ENCODE data around the gene DHRS1.
A peak's percentile ranks its signal among the peaks of the same experiment; 100 is the strongest.

DHRS1 gene

GRCh38 chr14:24314377-24315193 is 15.0 kb upstream of the DHRS1 start:
- Histone ChIP-seq H3K4me3 (ENCODE audit: control insufficient read depth in 1 of 7, extremely low read depth in 1 of 7, insufficient read depth in 4 of 7, low read depth in 2 of 7, low read length in 6 of 7) (peak overlapping the region in 2 of 7 experiments; percentile 6 to 46), H3K4me1 (ENCODE audit: control extremely low read depth in 1 of 4, control insufficient read depth in 4 of 4, insufficient read depth in 4 of 4, low read length in 3 of 4) (peaks cover 18 to 73% (median 66%) of the 10 kb centered on the region in 4 experiments), H3K36me3 (ENCODE audit: control insufficient read depth in 4 of 4, insufficient read depth in 4 of 4, low read length in 3 of 4) (peaks cover 0 to 4% (median 0%) of the 10 kb centered on the region in 4 experiments), H3K9me3 (ENCODE audit: control extremely low read depth in 1 of 5, control insufficient read depth in 4 of 5, insufficient read depth in 2 of 5, low read depth in 1 of 5, low read length in 4 of 5) (no peaks in the 10 kb centered on the region), H3K27ac (ENCODE audit: insufficient read depth in 1 of 2, low read depth in 1 of 2, low read length in 2 of 2, poor library complexity in 1 of 2, severe bottlenecking in 2 of 2) (no peak overlapping the region), H3K27me3 (replicated peaks in 2 of 5; ENCODE audit: control insufficient read depth in 4 of 5, insufficient read depth in 5 of 5, low read length in 4 of 5) (no peaks in the 10 kb centered on the region)
- CTCF ChIA-PET: interaction anchor here (1.0 to 19.1 kb wide), 5 partner anchors 13 to 121 kb away, joined by 3 to 391 read pairs (median 3); partner anchors contain the start of genes ADCY4, DHRS1, NFATC4 and NOP9
- WGBS (ENCODE audit: insufficient coverage): 100% methylated on average over 2 of the region's 5 CpGs
- no peak for DNase-seq
- POLR2A ChIA-PET: no interaction called here

GRCh38 chr14:24313913-24314312 is 14.3 kb upstream of the DHRS1 start:
- Histone ChIP-seq H3K4me1 (ENCODE audit: control extremely low read depth in 1 of 4, control insufficient read depth in 4 of 4, insufficient read depth in 4 of 4, low read length in 3 of 4) (peaks cover 18 to 79% (median 70%) of the 10 kb centered on the region in 4 experiments), H3K27me3 (replicated peaks in 2 of 5; ENCODE audit: control insufficient read depth in 4 of 5, insufficient read depth in 5 of 5, low read length in 4 of 5) (no peaks in the 10 kb centered on the region), H3K9me3 (ENCODE audit: control extremely low read depth in 1 of 5, control insufficient read depth in 4 of 5, insufficient read depth in 2 of 5, low read depth in 1 of 5, low read length in 4 of 5) (no peaks in the 10 kb centered on the region), H3K27ac (ENCODE audit: insufficient read depth in 1 of 2, low read depth in 1 of 2, low read length in 2 of 2, poor library complexity in 1 of 2, severe bottlenecking in 2 of 2) (peak overlapping the region in 1 of 2 experiments; percentile 11), H3K36me3 (ENCODE audit: control insufficient read depth in 4 of 4, insufficient read depth in 4 of 4, low read length in 3 of 4) (peaks cover 0 to 6% (median 0%) of the 10 kb centered on the region in 4 experiments), H3K4me3 (ENCODE audit: control insufficient read depth in 1 of 7, extremely low read depth in 1 of 7, insufficient read depth in 4 of 7, low read depth in 2 of 7, low read length in 6 of 7) (peak overlapping the region in 1 of 7 experiments; percentile 46)
- DNase-seq: peak; percentile 67 to 94 (median 92)
- CTCF ChIA-PET: interaction anchor here (1.0 to 19.1 kb wide), 6 partner anchors 14 to 122 kb away, joined by 3 to 391 read pairs (median 3); partner anchors contain the start of genes ADCY4, CHMP4A, DHRS1 and NFATC4
- WGBS (ENCODE audit: insufficient coverage): 0% methylated on average over 1 of the region's 2 CpGs
- POLR2A ChIA-PET: no interaction called here

- H3K27ac ChIP-seq (ENCODE audit: insufficient read depth in 1 of 2, low read depth in 1 of 2, low read length in 2 of 2, poor library complexity in 1 of 2, severe bottlenecking in 2 of 2): peak overlapping the region in 1 of 2 experiments; percentile 36
- 25% methylated on average over 8 of the region's 9 CpGs for WGBS (ENCODE audit: insufficient coverage)
- peaks cover 19 to 89% (median 73%) of the 10 kb centered on the region in 4 experiments for H3K4me1 ChIP-seq (ENCODE audit: control extremely low read depth in 1 of 4, control insufficient read depth in 4 of 4, insufficient read depth in 4 of 4, low read length in 3 of 4)
- H3K9me3 ChIP-seq (ENCODE audit: control extremely low read depth in 1 of 5, control insufficient read depth in 4 of 5, insufficient read depth in 2 of 5, low read depth in 1 of 5, low read length in 4 of 5): no peaks in the 10 kb centered on the region
- H3K4me3 ChIP-seq (ENCODE audit: control insufficient read depth in 1 of 7, extremely low read depth in 1 of 7, insufficient read depth in 4 of 7, low read depth in 2 of 7, low read length in 6 of 7): peak overlapping the region in 4 of 7 experiments; percentile 13 to 58 (median 34)
- ChIA-PET POLR2A (interaction anchor here (0.9 to 1.4 kb wide), 4 partner anchors 12 to 42 kb away, joined by 3 to 5 read pairs (median 4); partner anchors contain the start of gene RABGGTA), CTCF (interaction anchor here (0.8 to 19.1 kb wide), 8 partner anchors 13 to 151 kb away, joined by 3 to 391 read pairs (median 3); partner anchors contain the start of genes ADCY4, CHMP4A, DHRS1 and NOP9)
- H3K36me3 ChIP-seq (ENCODE audit: control insufficient read depth in 4 of 4, insufficient read depth in 4 of 4, low read length in 3 of 4): peaks cover 0 to 11% (median under 1%) of the 10 kb centered on the region in 4 experiments
- no peaks in the 10 kb centered on the region for H3K27me3 ChIP-seq (replicated peaks in 2 of 5; ENCODE audit: control insufficient read depth in 4 of 5, insufficient read depth in 5 of 5, low read length in 4 of 5)
- peak; percentile 83 to 92 (median 89) for DNase-seq
Measured at GRCh38 chr14:24312736-24313507, 13.3 kb upstream of the DHRS1 start.

DNA sequence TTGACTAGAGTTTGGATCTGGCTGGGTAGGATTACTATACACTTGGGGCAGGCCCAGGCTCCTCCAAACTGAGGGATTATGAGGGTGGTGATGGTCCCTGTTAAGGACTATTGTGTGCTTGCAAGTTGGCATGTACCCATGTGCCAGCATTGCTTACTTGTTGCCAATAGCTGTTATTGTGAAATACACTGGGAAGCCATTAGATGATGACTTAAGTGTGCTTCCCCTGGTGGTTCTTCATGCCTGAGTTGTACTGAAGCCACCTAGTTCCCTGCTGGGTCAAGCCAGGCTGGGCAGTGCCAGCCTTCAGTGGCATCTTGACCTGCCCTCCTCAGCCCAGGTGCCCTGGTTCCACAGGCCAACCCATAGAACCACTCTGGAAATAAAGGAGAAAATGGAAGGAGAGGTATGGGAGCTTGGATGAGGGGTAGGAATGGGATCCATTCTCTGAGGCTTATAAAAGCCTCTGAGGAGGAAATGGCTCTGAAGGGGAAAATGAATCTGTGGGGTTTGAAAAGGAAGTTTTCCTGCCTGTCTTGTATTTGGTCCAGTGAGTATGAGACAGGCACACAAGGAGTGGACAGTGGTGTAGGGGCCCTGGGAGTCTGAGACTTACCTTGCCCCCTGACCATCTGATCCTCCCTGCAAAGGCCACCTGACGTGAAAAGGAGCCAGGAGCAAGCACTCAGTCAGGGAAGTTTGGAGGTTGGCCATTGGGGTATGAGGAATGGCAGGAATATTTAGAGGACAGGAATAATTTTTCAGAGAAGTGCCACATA is 12.4 kb upstream of the DHRS1 start:
- H3K9me3 ChIP-seq (ENCODE audit: control extremely low read depth in 1 of 5, control insufficient read depth in 4 of 5, insufficient read depth in 2 of 5, low read depth in 1 of 5, low read length in 4 of 5): no peaks in the 10 kb centered on the region
- H3K4me3 ChIP-seq (ENCODE audit: control insufficient read depth in 1 of 7, extremely low read depth in 1 of 7, insufficient read depth in 4 of 7, low read depth in 2 of 7, low read length in 6 of 7): peak overlapping the region in 4 of 7 experiments; percentile 26 to 68 (median 58)
- H3K27me3 ChIP-seq (replicated peaks in 2 of 5; ENCODE audit: control insufficient read depth in 4 of 5, insufficient read depth in 5 of 5, low read length in 4 of 5): no peaks in the 10 kb centered on the region
- peak overlapping the region in 1 of 2 experiments; percentile 36 for H3K27ac ChIP-seq (ENCODE audit: insufficient read depth in 1 of 2, low read depth in 1 of 2, low read length in 2 of 2, poor library complexity in 1 of 2, severe bottlenecking in 2 of 2)
- WGBS (ENCODE audit: insufficient coverage): no CpG with 5 or more reads among the region's 1 CpG
- peaks cover 19 to 84% (median 71%) of the 10 kb centered on the region in 4 experiments for H3K4me1 ChIP-seq (ENCODE audit: control extremely low read depth in 1 of 4, control insufficient read depth in 4 of 4, insufficient read depth in 4 of 4, low read length in 3 of 4)
- POLR2A ChIA-PET: interaction anchor here (1.2 to 1.4 kb wide), 3 partner anchors 13 to 117 kb away, joined by 5 read pairs; partner anchors contain the start of gene TM9SF1
- H3K36me3 ChIP-seq (ENCODE audit: control insufficient read depth in 4 of 4, insufficient read depth in 4 of 4, low read length in 3 of 4): peaks cover 0 to 19% (median 5%) of the 10 kb centered on the region in 4 experiments
- CTCF ChIA-PET: interaction anchor here (0.8 to 19.1 kb wide), 7 partner anchors 12 to 150 kb away, joined by 3 to 391 read pairs (median 5); partner anchors contain the start of genes ADCY4, DHRS1, NOP9 and TINF2
- DNase-seq: peak in 1 of 3 donors; percentile 57

DNA sequence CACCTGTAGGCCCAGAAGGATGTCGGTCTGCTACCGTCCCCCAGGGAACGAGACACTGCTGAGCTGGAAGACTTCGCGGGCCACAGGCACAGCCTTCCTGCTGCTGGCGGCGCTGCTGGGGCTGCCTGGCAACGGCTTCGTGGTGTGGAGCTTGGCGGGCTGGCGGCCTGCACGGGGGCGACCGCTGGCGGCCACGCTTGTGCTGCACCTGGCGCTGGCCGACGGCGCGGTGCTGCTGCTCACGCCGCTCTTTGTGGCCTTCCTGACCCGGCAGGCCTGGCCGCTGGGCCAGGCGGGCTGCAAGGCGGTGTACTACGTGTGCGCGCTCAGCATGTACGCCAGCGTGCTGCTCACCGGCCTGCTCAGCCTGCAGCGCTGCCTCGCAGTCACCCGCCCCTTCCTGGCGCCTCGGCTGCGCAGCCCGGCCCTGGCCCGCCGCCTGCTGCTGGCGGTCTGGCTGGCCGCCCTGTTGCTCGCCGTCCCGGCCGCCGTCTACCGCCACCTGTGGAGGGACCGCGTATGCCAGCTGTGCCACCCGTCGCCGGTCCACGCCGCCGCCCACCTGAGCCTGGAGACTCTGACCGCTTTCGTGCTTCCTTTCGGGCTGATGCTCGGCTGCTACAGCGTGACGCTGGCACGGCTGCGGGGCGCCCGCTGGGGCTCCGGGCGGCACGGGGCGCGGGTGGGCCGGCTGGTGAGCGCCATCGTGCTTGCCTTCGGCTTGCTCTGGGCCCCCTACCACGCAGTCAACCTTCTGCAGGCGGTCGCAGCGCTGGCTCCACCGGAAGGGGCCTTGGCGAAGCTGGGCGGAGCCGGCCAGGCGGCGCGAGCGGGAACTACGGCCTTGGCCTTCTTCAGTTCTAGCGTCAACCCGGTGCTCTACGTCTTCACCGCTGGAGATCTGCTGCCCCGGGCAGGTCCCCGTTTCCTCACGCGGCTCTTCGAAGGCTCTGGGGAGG is 11.3 kb upstream of the DHRS1 start, which contains the start of gene LTB4R:
TSS of gene LTB4R (plus strand) at position 857 of the 959 bp plus-strand sequence. CDS start 4,150 bp downstream, outside the sequence.
- H3K4me3 ChIP-seq (ENCODE audit: control insufficient read depth in 1 of 7, extremely low read depth in 1 of 7, insufficient read depth in 4 of 7, low read depth in 2 of 7, low read length in 6 of 7): peak within 1 kb of the TSS in 6 of 7 experiments; percentile 17 to 68 (median 42)

More for the DNA sequence above, 11.3 kb upstream of the DHRS1 start, which contains the start of gene LTB4R:
- peaks cover 3 to 30% (median 12%) of the 10 kb centered on the region in 4 experiments for H3K36me3 ChIP-seq (ENCODE audit: control insufficient read depth in 4 of 4, insufficient read depth in 4 of 4, low read length in 3 of 4)
- POLR2A ChIA-PET: interaction anchor here (1.0 to 1.4 kb wide), 4 partner anchors 14 to 116 kb away, joined by 4 to 5 read pairs (median 5); partner anchors contain the start of gene TM9SF1
- H3K27ac ChIP-seq (ENCODE audit: insufficient read depth in 1 of 2, low read depth in 1 of 2, low read length in 2 of 2, poor library complexity in 1 of 2, severe bottlenecking in 2 of 2): peak within 1 kb of the TSS in 1 of 2 experiments; percentile 50
- H3K9me3 ChIP-seq (ENCODE audit: control extremely low read depth in 1 of 5, control insufficient read depth in 4 of 5, insufficient read depth in 2 of 5, low read depth in 1 of 5, low read length in 4 of 5): no peaks in the 10 kb centered on the region
- peaks cover 19 to 79% (median 69%) of the 10 kb centered on the region in 4 experiments for H3K4me1 ChIP-seq (ENCODE audit: control extremely low read depth in 1 of 4, control insufficient read depth in 4 of 4, insufficient read depth in 4 of 4, low read length in 3 of 4)
- DNase-seq: peak; percentile 85 to 94 (median 88)
- 6% methylated on average over 99 of the region's 99 CpGs for WGBS (ENCODE audit: insufficient coverage)
- CTCF ChIA-PET: interaction anchor here (0.9 to 19.1 kb wide), 14 partner anchors 11 to 149 kb away, joined by 3 to 391 read pairs (median 18); partner anchors contain the start of genes ADCY4, DHRS1, IRF9 and KHNYN
- no peaks in the 10 kb centered on the region for H3K27me3 ChIP-seq (replicated peaks in 2 of 5; ENCODE audit: control insufficient read depth in 4 of 5, insufficient read depth in 5 of 5, low read length in 4 of 5)

All from common myeloid progenitor, CD34-positive (primary cell).